Spleen (tissue), 7 donors: Measurements from ENCODE around the gene NIPBL.
"Not testable (repeated sequence)": the region's sequence is repeated elsewhere in the genome, so short reads cannot be mapped to it uniquely, and the experiment has no call there.

Source experiments
- CTCF ChIP-seq, 11 experiments: fragments of 200-600 bp in 7 of 11; fragments of 450-650 bp in 4 of 11; sonication (generic) in 4 of 11; IDR thresholded peaks in 8 of 11; conservative IDR thresholded peaks in 3 of 11; 1 replicate in 7 of 11; 2 replicates in 4 of 11; pipeline versions ENCODE4 v1.4.0 to v1.8.0; 2016 to 2021; ENCODE audit warnings: antibody characterized with exemption in 11 of 11, inconsistent platforms in 4 of 11, mild to moderate bottlenecking in 1 of 11
- POLR2A ChIP-seq, 3 donors: fragments of 450-650 bp; IDR thresholded peaks; one replicate each; pipeline ENCODE4 v1.5.1; 2017; ENCODE audit warnings: antibody characterized with exemption in 3 of 3, mild to moderate bottlenecking in 1 of 3
- donor health status: DM: no; HTN: no; CAD: no; lungs with moderate emphysema.
- donor health status: DM: no; HTN: no; CAD: no.
- donor health status: DM: no; HTN: no; CAD: no.

DNA sequence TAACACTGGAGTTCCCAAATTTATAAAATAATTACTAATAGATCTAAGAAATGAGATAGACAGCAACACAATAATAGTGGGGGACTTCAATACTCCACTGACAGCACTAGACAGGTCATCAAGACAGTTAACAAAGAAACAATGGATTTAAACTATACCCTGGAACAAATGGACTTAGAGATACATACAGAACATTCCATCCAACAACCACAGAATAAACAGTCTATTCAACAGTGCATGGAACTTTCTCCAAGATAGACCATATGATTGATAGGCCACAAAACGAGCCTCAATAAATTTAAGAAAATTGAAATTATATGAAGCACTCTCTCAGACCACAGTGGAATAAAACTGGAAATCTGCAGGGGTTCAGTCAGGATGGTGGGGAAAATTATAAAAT, 209.5 kb downstream of the NIPBL start:
- TF ChIP-seq CTCF (IDR thresholded peaks at IDR 0.05 in 8 of 11, conservative IDR thresholded peaks at IDR 0.05 in 3 of 11); POLR2A (IDR thresholded peaks at IDR 0.05): not testable (repeated sequence)
